Measurements from ENCODE around the gene MARVELD3. TPM values are rescaled to one million over a fixed set of nuclear protein-coding genes. Genes with fewer than 3 reads are reported as not detected.

Gene MARVELD3
- total and polyA plus RNA-seq, 2 of the 8 experiments (the other 6 are each of a cell fraction or from before 2014, with no cell fraction given) = 18.0 to 34.8 TPM

- H2AK5ac ChIP-seq (ENCODE audit: low read depth, low read length) = no peak overlapping the region
- H3K23me2 ChIP-seq (ENCODE audit: low read depth, low read length) = no peaks in the 10 kb centered on the region; the same call in 1 of the 2 replicates
- CTCF ChIA-PET (ENCODE audit: partially characterized antibody) = no interaction called here
- H3K9me3 ChIP-seq (ENCODE audit: insufficient read depth in 2 of 2, low read depth in 1 of 2, low read length in 1 of 2) = no peaks in the 10 kb centered on the region
- H3K27me3 ChIP-seq (replicated peaks in 1 of 4; ENCODE audit: control insufficient read depth in 3 of 4, extremely low read depth in 1 of 4, insufficient read depth in 3 of 4, low read length in 3 of 4) = no peaks in the 10 kb centered on the region
- no peak overlapping the region for H3K27ac ChIP-seq (ENCODE audit: low read depth, low read length)
- no peak overlapping the region for H4K8ac ChIP-seq (ENCODE audit: extremely low read depth, insufficient read depth, low read length)
- H3K23ac ChIP-seq (ENCODE audit: insufficient read length) = no peak overlapping the region
- no peak overlapping the region for H4K91ac ChIP-seq (replicated peaks; ENCODE audit: insufficient read length, low read length)
- POLR2A ChIA-PET (ENCODE audit: partially characterized antibody) = no interaction called here
- H2BK5ac ChIP-seq (ENCODE audit: low read depth, low read length) = no peak overlapping the region
- whole genome bisulfite sequencing, 2 experiments (ENCODE audit: extremely low coverage in 1 of 2, insufficient coverage in 1 of 2, insufficient read length in 1 of 2, insufficient replicate concordance in 2 of 2, low coverage in 1 of 2, low lambda C conversion rate in 2 of 2, missing lambda C conversion rate in 1 of 2) = 86% methylated on average over 1 of the region's 1 CpG; no CpG with 5 or more reads in 1 of the 2 experiments
- H2AFZ ChIP-seq (ENCODE audit: low read length) = no peak overlapping the region
- no peak overlapping the region for H3K4me3 ChIP-seq (ENCODE audit: extremely low read depth in 1 of 4, insufficient read depth in 2 of 4, low read depth in 3 of 4, low read length in 4 of 4)
- no peaks in the 10 kb centered on the region for H4K20me1 ChIP-seq (replicated peaks in 1 of 2; ENCODE audit: control insufficient read depth in 1 of 2, insufficient read depth in 2 of 2, low read length in 2 of 2)
- H3K18ac ChIP-seq (ENCODE audit: extremely low read depth, low read length) = no peak overlapping the region
- H3K9ac ChIP-seq (replicated peaks in 1 of 4; ENCODE audit: extremely low read depth in 1 of 4, low read depth in 3 of 4, low read length in 3 of 4) = no peak overlapping the region
- H3K4me2 ChIP-seq (ENCODE audit: insufficient read depth in 1 of 2, low read depth in 2 of 2, low read length in 2 of 2) = no peak overlapping the region
- H4K5ac ChIP-seq (ENCODE audit: insufficient read length, low read depth, low read length) = no peak overlapping the region
- no peak overlapping the region for H3K14ac ChIP-seq (ENCODE audit: insufficient read length)
- no peak for DNase-seq (ENCODE audit: low read depth in 1 of 2, low spot score in 2 of 2)
- H3K4ac ChIP-seq (replicated peaks; ENCODE audit: insufficient read length, low read depth, low read length) = no peak overlapping the region
- no peaks in the 10 kb centered on the region for H3K4me1 ChIP-seq (replicated peaks in 1 of 4; ENCODE audit: control insufficient read depth in 3 of 4, insufficient read depth in 4 of 4, low read length in 3 of 4)
- H2BK20ac ChIP-seq (ENCODE audit: low read length) = no peak overlapping the region
- no peak overlapping the region for H3K56ac ChIP-seq (replicated peaks; ENCODE audit: insufficient read length, low read depth, low read length)
- no peak overlapping the region for H2BK12ac ChIP-seq (ENCODE audit: low read depth, low read length)
- no peaks in the 10 kb centered on the region for H3K79me2 ChIP-seq (ENCODE audit: control insufficient read depth in 1 of 2, insufficient read depth in 2 of 2, low read length in 2 of 2)
- peaks cover 12 to 60% (median 42%) of the 10 kb centered on the region in 4 experiments for H3K36me3 ChIP-seq (ENCODE audit: control insufficient read depth in 2 of 4, insufficient read depth in 4 of 4, low read length in 3 of 4)
- H3K79me1 ChIP-seq (ENCODE audit: low read depth, low read length) = no peaks in the 10 kb centered on the region
- FAIRE-seq = no peak
- no peak overlapping the region for H2BK15ac ChIP-seq (ENCODE audit: low read length)
- H2BK120ac ChIP-seq (replicated peaks; ENCODE audit: low read depth, low read length) = no peak overlapping the region
- TF ChIP-seq SP1 (IDR thresholded peaks at IDR 0.05; ENCODE audit: low read depth, low read length) (no peak), NANOG (IDR thresholded peaks at IDR 0.05; ENCODE audit: insufficient read depth, low read depth, low read length, poor library complexity, severe bottlenecking) (no peak), TBP (IDR thresholded peaks at IDR 0.05; ENCODE audit: low read depth, low read length) (no peak), USF2 (IDR thresholded peaks at IDR 0.05; ENCODE audit: low read length) (no peak), ASH2L (IDR thresholded peaks at IDR 0.05; ENCODE audit: low read length) (no peak), KDM4A (IDR thresholded peaks at IDR 0.05; ENCODE audit: low read depth, low read length, severe bottlenecking) (no peak), E2F6 (IDR thresholded peaks at IDR 0.05) (no peak), SIN3A (conservative IDR thresholded peaks at IDR 0.05 in 1 of 2, IDR thresholded peaks at IDR 0.05 in 1 of 2; ENCODE audit: low read depth in 1 of 2, low read length in 2 of 2) (no peak), SRF (IDR thresholded peaks at IDR 0.05; ENCODE audit: low read depth, low read length) (no peak), BACH1 (IDR thresholded peaks at IDR 0.05; ENCODE audit: low read length) (no peak), RBBP5 (IDR thresholded peaks at IDR 0.05; ENCODE audit: borderline replicate concordance, low read depth, low read length) (no peak), FOSL1 (IDR thresholded peaks at IDR 0.05; ENCODE audit: insufficient read depth, low read depth, low read length) (no peak), BCL11A (IDR thresholded peaks at IDR 0.05; ENCODE audit: low read depth in 2 of 2, low read length in 2 of 2) (no peak)
These were observed 40.3 kb downstream of the MARVELD3 start for GRCh38 chr16:71666264-71666663.

Measured in H1 (cell line).